Gastrocnemius medialis (tissue), 4 donors: ENCODE measurements around the gene ZNF414.

Source experiments
- CTCF ChIP-seq, 5 experiments: fragments of 450-650 bp in 3 of 5; fragments of 200-600 bp in 2 of 5; sonication (generic) in 2 of 5; IDR thresholded peaks in 4 of 5; conservative IDR thresholded peaks in 1 of 5; 1 replicate in 4 of 5; 2 replicates in 1 of 5; pipeline ENCODE4 v1.5.1; 2016 to 2019; ENCODE audit warnings: antibody characterized with exemption in 5 of 5, mild to moderate bottlenecking in 3 of 5, moderate library complexity in 3 of 5
- POLR2A ChIP-seq, 2 donors: fragments of 450-650 bp; IDR thresholded peaks; one replicate each; pipeline ENCODE4 v1.6.1; 2017; ENCODE audit warnings: antibody characterized with exemption in 2 of 2, mild to moderate bottlenecking in 2 of 2, moderate library complexity in 2 of 2

DNA sequence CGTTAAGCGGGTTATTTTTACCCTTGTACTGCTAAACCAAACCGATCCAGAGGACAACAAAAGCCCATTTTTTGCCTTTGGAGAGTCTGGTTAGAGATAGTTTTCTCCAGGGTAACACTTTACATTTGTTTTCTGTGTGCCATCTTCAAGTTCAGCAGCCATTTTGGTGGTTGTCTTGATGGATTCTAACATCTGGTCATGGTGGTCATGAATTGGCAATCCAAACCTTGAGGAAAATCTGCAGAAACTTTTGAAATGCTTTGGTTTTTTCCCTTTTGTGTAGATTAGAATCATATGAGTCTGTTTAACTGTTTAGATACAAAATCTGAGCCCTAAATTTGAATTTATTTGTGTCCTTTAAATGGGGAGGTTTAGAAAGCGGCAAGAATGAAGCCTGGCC, 52.6 kb downstream of the ZNF414 start:
- TF ChIP-seq POLR2A (IDR thresholded peaks at IDR 0.05) (no peak), CTCF (IDR thresholded peaks at IDR 0.05 in 4 of 5, conservative IDR thresholded peaks at IDR 0.05 in 1 of 5) (no peak)
